ENCODE results near the gene FGF6.
"Not testable (repeated sequence)": the region's sequence is repeated elsewhere in the genome, so short reads cannot be mapped to it uniquely, and the experiment has no call there.

FGF6 gene

GRCh38 chr12:4412465-4412864 lies 33.1 kb downstream of the FGF6 start:
- H3K27me3 ChIP-seq (ENCODE audit: insufficient read depth, poor library complexity, severe bottlenecking) = peaks cover 2% of the 10 kb centered on the region
- no peak for TF ChIP-seq POLR2AphosphoS5 (IDR thresholded peaks at IDR 0.05; ENCODE audit: low read depth)

DNA sequence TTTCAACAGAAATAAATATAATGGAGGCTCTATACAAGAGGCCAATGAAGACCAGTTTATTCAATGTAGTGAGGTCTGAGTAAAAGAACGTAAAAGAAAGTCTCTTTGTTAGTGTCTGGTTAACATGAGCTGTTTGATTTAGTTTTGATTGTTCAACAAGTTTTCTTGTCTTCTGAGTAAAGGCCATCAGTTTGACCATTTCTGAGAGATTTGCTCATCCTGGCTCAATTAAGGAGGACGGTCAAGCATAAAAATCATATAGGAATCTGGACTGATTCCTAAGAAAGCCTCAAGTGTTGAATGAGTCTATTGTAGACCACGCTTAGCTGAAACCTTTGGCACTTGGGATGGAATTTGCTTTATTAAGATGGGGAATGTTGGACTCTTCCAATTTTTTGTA lies 33.6 kb downstream of the FGF6 start:
- H3K27me3 ChIP-seq (ENCODE audit: insufficient read depth, poor library complexity, severe bottlenecking) = peaks cover 2% of the 10 kb centered on the region
- H3K4me3 ChIP-seq (replicated peaks; ENCODE audit: insufficient read depth, low read length) = no peak overlapping the region
- no peak overlapping the region for H3K27ac ChIP-seq (replicated peaks)
- TF ChIP-seq POLR2AphosphoS5 (IDR thresholded peaks at IDR 0.05; ENCODE audit: low read depth) = no peak
- TF ChIP-seq SPI1 (IDR thresholded peaks at IDR 0.05; ENCODE audit: borderline replicate concordance, low read depth) = no peak
- no peak for TF ChIP-seq CTCF (IDR thresholded peaks at IDR 0.05; ENCODE audit: insufficient read depth, low read length)
- no peak for TF ChIP-seq GABPA (IDR thresholded peaks at IDR 0.05; ENCODE audit: low read depth)
- TF ChIP-seq, protein P1, sequence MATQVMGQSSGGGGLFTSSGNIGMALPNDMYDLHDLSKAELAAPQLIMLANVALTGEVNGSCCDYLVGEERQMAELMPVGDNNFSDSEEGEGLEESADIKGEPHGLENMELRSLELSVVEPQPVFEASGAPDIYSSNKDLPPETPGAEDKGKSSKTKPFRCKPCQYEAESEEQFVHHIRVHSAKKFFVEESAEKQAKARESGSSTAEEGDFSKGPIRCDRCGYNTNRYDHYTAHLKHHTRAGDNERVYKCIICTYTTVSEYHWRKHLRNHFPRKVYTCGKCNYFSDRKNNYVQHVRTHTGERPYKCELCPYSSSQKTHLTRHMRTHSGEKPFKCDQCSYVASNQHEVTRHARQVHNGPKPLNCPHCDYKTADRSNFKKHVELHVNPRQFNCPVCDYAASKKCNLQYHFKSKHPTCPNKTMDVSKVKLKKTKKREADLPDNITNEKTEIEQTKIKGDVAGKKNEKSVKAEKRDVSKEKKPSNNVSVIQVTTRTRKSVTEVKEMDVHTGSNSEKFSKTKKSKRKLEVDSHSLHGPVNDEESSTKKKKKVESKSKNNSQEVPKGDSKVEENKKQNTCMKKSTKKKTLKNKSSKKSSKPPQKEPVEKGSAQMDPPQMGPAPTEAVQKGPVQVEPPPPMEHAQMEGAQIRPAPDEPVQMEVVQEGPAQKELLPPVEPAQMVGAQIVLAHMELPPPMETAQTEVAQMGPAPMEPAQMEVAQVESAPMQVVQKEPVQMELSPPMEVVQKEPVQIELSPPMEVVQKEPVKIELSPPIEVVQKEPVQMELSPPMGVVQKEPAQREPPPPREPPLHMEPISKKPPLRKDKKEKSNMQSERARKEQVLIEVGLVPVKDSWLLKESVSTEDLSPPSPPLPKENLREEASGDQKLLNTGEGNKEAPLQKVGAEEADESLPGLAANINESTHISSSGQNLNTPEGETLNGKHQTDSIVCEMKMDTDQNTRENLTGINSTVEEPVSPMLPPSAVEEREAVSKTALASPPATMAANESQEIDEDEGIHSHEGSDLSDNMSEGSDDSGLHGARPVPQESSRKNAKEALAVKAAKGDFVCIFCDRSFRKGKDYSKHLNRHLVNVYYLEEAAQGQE (IDR thresholded peaks at IDR 0.05; ENCODE audit: insufficient replicate concordance, low read depth) = no peak
- no peak for DNase-seq (ENCODE audit: low read depth in 1 of 2, low spot score in 1 of 2)

More at GRCh38 chr12:4412465-4412864, 33.1 kb downstream of the FGF6 start:
- H3K4me3 ChIP-seq (replicated peaks; ENCODE audit: insufficient read depth, low read length) = no peak overlapping the region
- no peak overlapping the region for H3K27ac ChIP-seq (replicated peaks)
- DNase-seq (ENCODE audit: low read depth in 1 of 2, low spot score in 1 of 2) = no peak

DNA sequence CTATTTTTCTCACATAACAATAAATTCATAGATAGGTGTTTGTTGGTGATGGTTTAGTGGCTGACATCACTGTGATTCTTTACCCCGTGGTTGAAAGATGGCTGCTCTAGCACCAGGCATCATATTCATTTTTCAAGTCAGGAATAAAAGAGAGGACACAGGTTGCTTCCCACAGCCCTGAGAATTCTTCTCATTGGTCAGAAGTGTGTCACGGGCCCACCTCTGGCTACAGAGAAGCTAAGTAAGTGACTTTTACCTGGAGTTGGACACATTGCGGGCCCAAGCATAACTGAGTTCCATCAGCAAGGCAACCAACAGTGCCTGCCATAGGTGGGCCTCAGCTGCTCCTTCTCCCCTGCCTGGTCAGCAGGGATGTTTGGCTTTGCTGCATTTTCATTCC lies 38.5 kb downstream of the FGF6 start:
- TF ChIP-seq, protein P1 (IDR thresholded peaks at IDR 0.05; ENCODE audit: insufficient replicate concordance, low read depth) = no peak
- TF ChIP-seq CTCF (IDR thresholded peaks at IDR 0.05; ENCODE audit: insufficient read depth, low read length) = no peak
- no peak for TF ChIP-seq SPI1 (IDR thresholded peaks at IDR 0.05; ENCODE audit: borderline replicate concordance, low read depth)
- no peak for TF ChIP-seq GABPA (IDR thresholded peaks at IDR 0.05; ENCODE audit: low read depth)
- TF ChIP-seq POLR2AphosphoS5 (IDR thresholded peaks at IDR 0.05; ENCODE audit: low read depth) = no peak

DNA sequence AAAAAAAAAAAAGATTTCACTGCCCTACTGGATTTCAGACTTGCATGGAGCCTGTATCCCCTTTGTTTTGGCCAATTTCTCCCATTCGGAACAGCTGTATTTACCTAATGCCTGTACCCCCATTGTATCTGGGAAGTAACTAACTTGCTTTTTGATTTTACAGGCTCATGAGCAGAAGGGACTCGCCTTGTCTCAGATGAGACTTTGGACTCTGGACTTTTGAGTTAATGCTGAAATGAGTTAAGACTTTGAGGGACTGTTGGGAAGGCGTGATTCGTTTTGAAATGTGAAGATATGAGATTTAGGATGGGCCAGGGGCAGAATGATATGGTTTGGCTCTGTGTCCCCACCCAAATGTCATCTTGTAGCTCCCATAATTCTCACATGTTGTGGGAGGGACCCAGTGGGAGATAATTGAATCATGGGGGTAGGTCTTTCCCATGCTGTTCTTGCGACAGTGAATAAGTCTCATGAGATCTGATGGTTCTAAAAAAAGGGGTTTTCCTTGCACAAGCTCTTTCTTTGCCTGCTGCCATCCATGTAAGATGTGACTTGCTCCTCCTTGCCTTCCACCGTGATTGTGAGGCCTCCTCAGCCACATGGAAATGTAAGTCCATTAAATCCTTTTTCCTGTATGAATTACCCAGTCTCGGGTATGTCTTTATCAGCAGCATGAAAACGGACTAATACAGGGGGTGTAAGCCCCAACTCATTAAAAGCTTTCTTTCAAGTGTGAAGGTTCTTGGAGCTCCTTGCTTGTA lies 40.6 kb downstream of the FGF6 start:
- not testable (repeated sequence) for H3K27me3 ChIP-seq (ENCODE audit: insufficient read depth, poor library complexity, severe bottlenecking); H3K4me3 ChIP-seq (replicated peaks; ENCODE audit: insufficient read depth, low read length); DNase-seq (ENCODE audit: low read depth in 1 of 2, low spot score in 1 of 2); H3K27ac ChIP-seq (replicated peaks)

More for the DNA sequence above, 38.5 kb downstream of the FGF6 start:
- Histone ChIP-seq H3K27ac (replicated peaks) (no peak overlapping the region), H3K4me3 (replicated peaks; ENCODE audit: insufficient read depth, low read length) (no peak overlapping the region), H3K27me3 (ENCODE audit: insufficient read depth, poor library complexity, severe bottlenecking) (no peaks in the 10 kb centered on the region)
- no peak for DNase-seq (ENCODE audit: low read depth in 1 of 2, low spot score in 1 of 2)

DNA sequence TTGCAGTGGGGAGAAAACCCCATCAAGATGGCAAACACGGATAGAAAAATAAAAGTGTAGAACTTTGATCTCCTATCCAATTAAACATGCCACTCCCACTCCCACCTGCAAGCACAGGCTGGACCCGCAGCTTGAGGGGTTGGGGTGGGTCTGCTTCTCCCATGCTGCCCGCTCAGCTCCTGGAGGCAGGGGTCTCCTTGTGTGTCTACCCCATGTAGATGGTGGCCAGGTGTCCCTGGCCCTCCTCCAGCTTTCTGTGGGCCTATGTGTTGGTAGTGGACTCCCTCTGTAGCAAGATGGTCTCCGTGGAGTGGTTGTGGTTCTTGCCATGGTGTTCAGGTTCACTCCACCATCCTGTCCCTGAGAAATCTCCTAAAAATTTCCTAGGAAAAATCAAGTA lies 42.6 kb downstream of the FGF6 start:
- TF ChIP-seq SPI1 (IDR thresholded peaks at IDR 0.05; ENCODE audit: borderline replicate concordance, low read depth) = no peak
- TF ChIP-seq, protein P1 (IDR thresholded peaks at IDR 0.05; ENCODE audit: insufficient replicate concordance, low read depth) = no peak
- no peak for TF ChIP-seq CTCF (IDR thresholded peaks at IDR 0.05; ENCODE audit: insufficient read depth, low read length)
- TF ChIP-seq POLR2AphosphoS5 (IDR thresholded peaks at IDR 0.05; ENCODE audit: low read depth) = no peak
- TF ChIP-seq GABPA (IDR thresholded peaks at IDR 0.05; ENCODE audit: low read depth) = no peak
- no peak for DNase-seq (ENCODE audit: low read depth in 1 of 2, low spot score in 1 of 2)
- H3K27me3 ChIP-seq (ENCODE audit: insufficient read depth, poor library complexity, severe bottlenecking) = peaks cover 5% of the 10 kb centered on the region
- H3K27ac ChIP-seq (replicated peaks) = no peak overlapping the region
- H3K4me3 ChIP-seq (replicated peaks; ENCODE audit: insufficient read depth, low read length) = no peak overlapping the region
